Hepatocyte (in vitro differentiated cells): Measurements from ENCODE around the gene BCLAF1.

ENCODE experiments used
- EZH2 ChIP-seq: fragments of 200-600 bp; sonication (generic); IDR thresholded peaks from 2 replicates; pipeline ENCODE4 v1.6.1; 2016; ENCODE audit warnings: antibody characterized with exemption, mild to moderate bottlenecking, borderline replicate concordance
- EZH2phosphoT487 ChIP-seq: fragments of 200-600 bp; sonication (generic); IDR thresholded peaks from one replicate; pipeline ENCODE4 v1.6.1; 2018; ENCODE audit warnings: antibody characterized with exemption, mild to moderate bottlenecking, low read depth, moderate library complexity; ENCODE audit not compliant: unreplicated experiment, severe bottlenecking
- TF ChIP-seq, protein P1 (sequence below): fragments of 200-600 bp; sonication (generic); IDR thresholded peaks from 2 replicates; pipeline ENCODE4 v1.5.1; 2016; ENCODE audit warnings: antibody characterized with exemption, mild to moderate bottlenecking; ENCODE audit not compliant: poor library complexity

DNA sequence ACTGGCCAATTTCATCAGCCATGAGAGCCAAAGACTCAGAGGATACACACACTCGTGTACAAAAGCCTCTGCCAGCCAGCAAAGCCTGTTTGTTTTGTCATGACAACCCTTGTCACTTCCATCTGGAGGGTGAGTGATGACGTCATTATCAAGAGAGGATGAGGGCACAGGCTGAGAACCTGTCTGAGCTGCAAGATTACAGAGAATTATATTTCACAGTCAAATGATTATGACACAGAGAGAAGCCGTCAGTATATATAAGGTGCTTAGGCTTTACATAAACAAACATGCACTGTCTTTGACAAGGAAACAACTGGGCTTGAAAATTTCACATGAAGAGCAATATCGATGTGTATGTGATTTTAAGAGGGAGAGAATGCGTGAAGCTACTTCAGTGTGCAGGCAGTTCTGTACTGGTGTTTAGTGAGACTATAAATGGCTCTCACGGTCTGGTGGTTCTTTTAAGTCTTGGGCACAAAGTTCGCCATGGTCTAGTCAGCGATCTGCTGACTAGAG lies 36.5 kb upstream of the BCLAF1 start:
- TF ChIP-seq, protein P1, sequence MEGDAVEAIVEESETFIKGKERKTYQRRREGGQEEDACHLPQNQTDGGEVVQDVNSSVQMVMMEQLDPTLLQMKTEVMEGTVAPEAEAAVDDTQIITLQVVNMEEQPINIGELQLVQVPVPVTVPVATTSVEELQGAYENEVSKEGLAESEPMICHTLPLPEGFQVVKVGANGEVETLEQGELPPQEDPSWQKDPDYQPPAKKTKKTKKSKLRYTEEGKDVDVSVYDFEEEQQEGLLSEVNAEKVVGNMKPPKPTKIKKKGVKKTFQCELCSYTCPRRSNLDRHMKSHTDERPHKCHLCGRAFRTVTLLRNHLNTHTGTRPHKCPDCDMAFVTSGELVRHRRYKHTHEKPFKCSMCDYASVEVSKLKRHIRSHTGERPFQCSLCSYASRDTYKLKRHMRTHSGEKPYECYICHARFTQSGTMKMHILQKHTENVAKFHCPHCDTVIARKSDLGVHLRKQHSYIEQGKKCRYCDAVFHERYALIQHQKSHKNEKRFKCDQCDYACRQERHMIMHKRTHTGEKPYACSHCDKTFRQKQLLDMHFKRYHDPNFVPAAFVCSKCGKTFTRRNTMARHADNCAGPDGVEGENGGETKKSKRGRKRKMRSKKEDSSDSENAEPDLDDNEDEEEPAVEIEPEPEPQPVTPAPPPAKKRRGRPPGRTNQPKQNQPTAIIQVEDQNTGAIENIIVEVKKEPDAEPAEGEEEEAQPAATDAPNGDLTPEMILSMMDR: no peak
- no peak for TF ChIP-seq EZH2phosphoT487
- TF ChIP-seq EZH2: no peak
